Gastrocnemius medialis (tissue), 4 donors: ENCODE results near the gene ANKRD23. TPM values are rescaled to one million over a fixed set of nuclear protein-coding genes. Genes with fewer than 3 reads are reported as not detected.

Source experiments
- ATAC-seq, 2 donors: fragments of 150-250 bp; one replicate each; pipeline ENCODE4 v1.9.1; 2016
- DNase-seq, 2 donors: peaks; one replicate each; pipeline ENCODE4 v3.0.0-alpha.2; 2019
- H3K27ac ChIP-seq, 4 donors: fragments of 200-600 bp; sonication (generic); 1 replicate in 1 of 4; 2 replicates in 3 of 4; pipeline ENCODE4 v1.5.1; 2016 to 2018; ENCODE audit warnings: mild to moderate bottlenecking in 2 of 4, moderate library complexity in 1 of 4
- H3K27me3 ChIP-seq, 3 donors: fragments of 200-600 bp; sonication (generic) in 2 of 3; 1 replicate in 1 of 3; 2 replicates in 2 of 3; pipeline versions ENCODE4 v1.5.1 to v1.6.0; 2016 to 2019; ENCODE audit warnings: mild to moderate bottlenecking in 1 of 3, moderate library complexity in 1 of 3
- H3K36me3 ChIP-seq, 2 donors: fragments of 200-600 bp; sonication (generic) in 1 of 2; one replicate each; pipeline ENCODE4 v1.5.1; 2017 to 2018
- H3K4me1 ChIP-seq, 2 donors: fragments of 200-600 bp; sonication (generic) in 1 of 2; one replicate each; pipeline ENCODE4 v1.5.1; 2016 to 2017; ENCODE audit warnings: mild to moderate bottlenecking in 2 of 2
- H3K4me3 ChIP-seq, 4 donors: fragments of 200-600 bp; sonication (generic) in 3 of 4; 1 replicate in 1 of 4; 2 replicates in 3 of 4; pipeline ENCODE4 v1.5.1; 2016 to 2019; ENCODE audit warnings: mild to moderate bottlenecking in 2 of 4
- H3K9me3 ChIP-seq, 3 donors: fragments of 200-600 bp; sonication (generic) in 2 of 3; 1 replicate in 1 of 3; 2 replicates in 2 of 3; pipeline ENCODE4 v1.5.1; 2016 to 2019
- CTCF ChIP-seq, 5 experiments: fragments of 450-650 bp in 3 of 5; fragments of 200-600 bp in 2 of 5; sonication (generic) in 2 of 5; IDR thresholded peaks in 4 of 5; conservative IDR thresholded peaks in 1 of 5; 1 replicate in 4 of 5; 2 replicates in 1 of 5; pipeline ENCODE4 v1.5.1; 2016 to 2019; ENCODE audit warnings: antibody characterized with exemption in 5 of 5, mild to moderate bottlenecking in 3 of 5, moderate library complexity in 3 of 5
- POLR2A ChIP-seq, 2 donors: fragments of 450-650 bp; IDR thresholded peaks; one replicate each; pipeline ENCODE4 v1.6.1; 2017; ENCODE audit warnings: antibody characterized with exemption in 2 of 2, mild to moderate bottlenecking in 2 of 2, moderate library complexity in 2 of 2
- in situ Hi-C, 4 donors: fragments of 200-750 bp; cut with MboI; loops; one replicate each; pipeline versions ENCODE4 v1.15.0 to v1.8.0; 2017; ENCODE audit warnings: low sequenced_read_pairs in 4 of 4
- intact Hi-C: fragments of 100-400 bp; cut with DNase I; formaldehyde crosslinking; loops from one replicate; pipeline ENCODE4 v1.15.1; 2023; ENCODE audit warnings: low total_unique reads
- total RNA-seq, 4 donors: library from RNA; depleted of rRNA; stranded (reverse); fragments of >200 nt; gene quantifications; one replicate each; pipeline versions ENCODE4 v1.1.0 to v1.2.3, GENCODE V29; 2016

ANKRD23 gene
- total RNA-seq, 4 donors from 2014 or later: 642 to 1,565 (median 923) TPM

GRCh38 chr2:96868555-96869280 lies 24.9 kb upstream of the ANKRD23 start:
- TF ChIP-seq POLR2A (IDR thresholded peaks at IDR 0.05): peak; percentile 35 to 43
- peak; percentile 55 to 73 (median 68) for TF ChIP-seq CTCF (IDR thresholded peaks at IDR 0.05 in 4 of 5, conservative IDR thresholded peaks at IDR 0.05 in 1 of 5)
- peak; percentile 56 for ATAC-seq
- Histone ChIP-seq H3K4me1 (peaks cover 24 to 29% of the 10 kb centered on the region in 2 donors), H3K27me3 (no peaks in the 10 kb centered on the region), H3K9me3 (no peaks in the 10 kb centered on the region), H3K4me3 (peak overlapping the region; percentile 74 to 95 (median 80)), H3K27ac (peak overlapping the region; percentile 86 to 90 (median 87)), H3K36me3 (peaks cover 0 to 18% of the 10 kb centered on the region in 2 donors)
- DNase-seq: peak; percentile 68 to 75
- in situ Hi-C loops: no loop called here
- intact Hi-C loops: loop anchor here (1.0 to 2.0 kb wide), 3 partner anchors 10 to 52 kb away; partner anchors contain the start of genes ANKRD39 and CNNM3

- peaks cover 18 to 22% of the 10 kb centered on the region in 2 donors for H3K4me1 ChIP-seq
- in situ Hi-C loops (no loop called here), intact Hi-C loops (loop anchor here (2.0 kb wide), 1 partner anchor 39 kb away; no protein-coding TSS in a partner anchor)
- peak overlapping the region; percentile 74 to 95 (median 80) for H3K4me3 ChIP-seq
- H3K9me3 ChIP-seq: no peaks in the 10 kb centered on the region
- no peak for ATAC-seq
- H3K27me3 ChIP-seq: no peaks in the 10 kb centered on the region
- H3K36me3 ChIP-seq: peaks cover 0 to 26% of the 10 kb centered on the region in 2 donors
- peak overlapping the region; percentile 86 to 90 (median 87) for H3K27ac ChIP-seq
- DNase-seq: no peak
- TF ChIP-seq POLR2A (IDR thresholded peaks at IDR 0.05) (no peak), CTCF (IDR thresholded peaks at IDR 0.05 in 4 of 5, conservative IDR thresholded peaks at IDR 0.05 in 1 of 5) (no peak)
These were observed 24.1 kb upstream of the ANKRD23 start for GRCh38 chr2:96867756-96868554.

DNA sequence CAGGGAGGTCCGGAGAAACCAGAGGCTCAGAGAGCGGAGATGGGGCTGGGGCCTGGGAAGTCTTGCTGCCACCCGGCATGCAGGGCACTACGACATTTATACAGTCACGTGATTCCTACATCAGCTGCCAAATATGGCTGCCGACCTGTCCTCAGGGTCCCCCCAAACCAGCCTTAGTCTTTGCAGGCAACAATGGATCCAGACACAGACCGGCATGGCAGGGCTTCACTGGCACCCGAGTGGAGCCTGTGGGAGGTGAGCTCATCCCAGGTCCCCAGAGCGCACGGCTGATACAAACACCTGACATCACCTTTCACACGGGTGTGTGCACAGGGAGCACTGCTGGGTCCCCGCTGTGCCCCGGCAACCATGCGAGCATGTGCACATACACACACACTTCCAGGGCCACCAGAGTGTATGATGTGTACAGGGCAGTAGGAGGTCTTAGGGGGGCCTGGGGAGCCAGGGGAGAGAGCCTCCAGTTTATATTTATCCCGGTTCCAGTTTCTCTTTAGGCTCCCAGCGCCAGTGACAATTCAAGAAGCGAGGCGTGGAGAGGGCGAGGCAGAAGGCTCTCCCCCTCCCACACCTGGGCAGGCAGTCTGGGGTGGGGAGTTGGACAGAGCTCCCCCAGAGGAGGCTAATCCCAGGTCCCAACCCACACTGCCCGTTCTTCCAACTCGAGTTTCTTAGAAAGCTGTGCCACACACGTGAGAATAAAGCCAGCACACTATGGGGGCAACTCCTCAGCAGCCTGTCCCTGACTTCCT lies 23.4 kb upstream of the ANKRD23 start:
- Histone ChIP-seq H3K4me3 (peak overlapping the region in 3 of 4 donors; percentile 74 to 95 (median 86)), H3K4me1 (peaks cover 14 to 17% of the 10 kb centered on the region in 2 donors), H3K27me3 (no peaks in the 10 kb centered on the region), H3K27ac (peak overlapping the region; percentile 86 to 90 (median 87)), H3K9me3 (no peaks in the 10 kb centered on the region), H3K36me3 (peaks cover 0 to 28% of the 10 kb centered on the region in 2 donors)
- TF ChIP-seq POLR2A (IDR thresholded peaks at IDR 0.05) (no peak), CTCF (IDR thresholded peaks at IDR 0.05 in 4 of 5, conservative IDR thresholded peaks at IDR 0.05 in 1 of 5) (no peak)
- no peak for DNase-seq
- intact Hi-C loops: no loop called here
- ATAC-seq: no peak
- in situ Hi-C loops: no loop called here

- H3K4me1 ChIP-seq: peaks cover 14 to 17% of the 10 kb centered on the region in 2 donors
- intact Hi-C loops (no loop called here), in situ Hi-C loops (no loop called here)
- H3K27me3 ChIP-seq: no peaks in the 10 kb centered on the region
- no peak for TF ChIP-seq CTCF (IDR thresholded peaks at IDR 0.05 in 4 of 5, conservative IDR thresholded peaks at IDR 0.05 in 1 of 5)
- TF ChIP-seq POLR2A (IDR thresholded peaks at IDR 0.05): no peak
- ATAC-seq: no peak
- H3K4me3 ChIP-seq: no peak overlapping the region
- H3K36me3 ChIP-seq: peaks cover 0 to 31% of the 10 kb centered on the region in 2 donors
- no peaks in the 10 kb centered on the region for H3K9me3 ChIP-seq
- no peak for DNase-seq
- H3K27ac ChIP-seq: peak overlapping the region; percentile 7 to 88 (median 48)
These were observed 22.8 kb upstream of the ANKRD23 start for GRCh38 chr2:96866586-96866985.
